Tibial nerve (tissue), 4 donors: Measurements from ENCODE around the gene CMSS1.

Source experiments
- CTCF ChIP-seq, 5 experiments: fragments of 200-600 bp in 3 of 5; fragments of 450-650 bp in 2 of 5; sonication (generic) in 3 of 5; IDR thresholded peaks; one replicate each; pipeline ENCODE4 v1.5.1; 2016 to 2019; ENCODE audit warnings: antibody characterized with exemption in 5 of 5, mild to moderate bottlenecking in 3 of 5, moderate library complexity in 2 of 5
- EP300 ChIP-seq, 2 donors: sonication (generic); formaldehyde crosslinking; IDR thresholded peaks; one replicate each; pipeline ENCODE4 v1.6.1; 2017; ENCODE audit warnings: antibody characterized with exemption in 2 of 2, mild to moderate bottlenecking in 1 of 2

- TF ChIP-seq CTCF (IDR thresholded peaks at IDR 0.05) (no peak), EP300 (IDR thresholded peaks at IDR 0.05) (no peak)
Observed at GRCh38 chr3:99861216-99861615, 43.6 kb downstream of the CMSS1 start.
